ENCODE results near the gene AGXT2.
"Not testable (repeated sequence)": the region's sequence is repeated elsewhere in the genome, so short reads cannot be mapped to it uniquely, and the experiment has no call there.

The AGXT2 gene

DNA sequence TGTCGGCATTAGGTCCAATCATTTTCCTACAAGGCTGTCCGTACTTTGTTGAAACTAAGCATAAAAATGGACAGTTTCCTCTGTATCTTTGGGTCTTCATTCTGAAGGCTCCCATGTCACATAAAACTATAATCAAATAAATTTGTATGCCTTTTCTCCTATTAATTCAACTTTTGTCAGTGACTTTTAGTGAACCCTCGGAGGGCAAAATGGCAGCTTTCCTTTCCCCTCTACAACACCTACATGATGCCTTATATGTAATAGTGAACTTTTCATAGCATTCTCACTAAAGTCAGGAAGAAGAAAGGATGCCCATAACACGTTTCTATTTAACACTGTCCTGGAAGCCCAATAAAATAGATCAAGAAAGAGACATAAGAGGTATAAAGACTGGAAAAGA lies 5.1 kb upstream of the AGXT2 start:
- no peak for DNase-seq (ENCODE audit: low spot score)

DNA sequence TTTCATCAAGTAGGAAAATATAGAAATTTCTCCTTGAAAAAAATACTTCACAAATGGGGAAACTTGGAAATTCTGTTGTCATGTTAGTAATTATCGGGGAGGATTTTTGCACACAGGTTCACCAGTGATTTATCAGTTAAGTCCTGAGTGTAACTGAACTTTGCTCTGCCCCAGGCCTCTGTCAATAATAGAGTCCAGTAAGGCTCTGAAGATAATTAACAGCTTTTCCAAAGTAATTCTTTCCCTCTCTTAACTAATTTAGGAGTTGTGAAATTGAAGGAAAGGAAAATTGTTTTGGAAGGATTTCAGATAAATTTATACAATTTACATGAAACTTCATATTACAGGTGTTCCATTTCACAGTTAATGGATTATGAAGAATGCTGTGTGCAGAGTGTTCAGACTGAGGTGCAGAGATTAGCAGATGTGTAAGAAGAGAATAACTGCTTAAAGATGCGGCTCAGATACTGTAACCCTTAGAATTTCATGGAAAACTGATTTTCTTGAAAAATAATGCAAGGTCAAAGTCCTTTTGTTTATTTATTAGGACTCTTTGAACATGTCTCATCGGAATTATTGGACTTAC lies 2.9 kb upstream of the AGXT2 start:
- DNase-seq (ENCODE audit: low spot score), result no peak

DNA sequence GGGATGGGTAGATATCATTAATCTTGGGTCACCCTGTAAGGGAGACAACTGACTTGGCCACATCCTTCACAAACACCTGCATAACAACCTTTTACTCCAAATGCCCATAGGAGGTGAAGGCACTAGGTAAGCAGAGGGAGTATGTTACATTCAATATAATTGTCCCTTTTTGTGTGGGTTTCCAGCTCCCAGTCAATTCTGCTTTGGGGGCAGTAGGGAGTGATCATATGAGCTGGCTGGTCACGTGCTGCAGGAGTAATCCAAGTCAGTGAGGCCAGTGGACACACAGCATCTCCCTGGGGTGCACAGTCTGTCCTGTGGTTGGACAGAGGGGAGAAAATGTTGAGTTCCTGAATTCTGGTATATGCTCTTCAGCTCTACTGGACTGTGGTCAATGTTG lies 1.2 kb upstream of the AGXT2 start:
- DNase-seq (ENCODE audit: low spot score), result no peak

DNA sequence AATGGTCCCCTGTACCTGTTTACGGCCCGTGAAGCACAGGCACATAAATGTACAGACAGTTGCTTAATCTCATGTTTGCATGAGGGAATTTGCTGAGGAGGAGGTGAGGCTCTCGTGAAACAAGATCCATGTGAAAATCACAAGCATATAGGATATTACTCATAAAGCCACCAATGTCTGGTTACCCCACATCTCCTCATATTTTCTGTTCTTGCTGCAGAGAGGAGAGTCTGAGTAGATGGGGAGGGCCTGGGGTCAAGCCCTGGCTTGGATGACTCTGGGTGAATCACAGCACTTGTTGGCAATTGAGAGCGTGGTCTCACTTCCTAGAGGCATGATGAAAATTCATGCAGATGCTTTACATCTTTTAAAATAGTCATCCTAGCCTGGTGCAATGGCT lies 975 bp downstream of the AGXT2 start:
- no peak for DNase-seq (ENCODE audit: low spot score)

DNA sequence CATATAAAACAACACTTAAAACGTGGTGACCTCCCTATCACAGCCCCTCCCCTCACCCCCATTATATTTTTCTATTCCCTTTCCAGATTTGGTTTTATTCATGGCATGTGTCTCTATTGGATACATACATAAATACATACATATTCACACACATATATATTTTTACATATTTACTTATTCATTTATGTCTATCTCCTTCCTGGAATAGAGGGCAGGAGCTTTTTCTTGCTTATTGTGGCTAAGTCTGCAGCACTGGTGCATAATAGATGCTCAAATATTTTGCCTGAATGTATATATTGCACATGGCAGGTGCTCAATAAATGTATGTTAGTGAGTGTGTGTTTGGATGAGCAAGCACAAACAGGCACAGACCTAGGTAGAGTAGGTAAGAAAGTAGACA lies 2.5 kb downstream of the AGXT2 start:
- DNase-seq (ENCODE audit: low spot score), result no peak

DNA sequence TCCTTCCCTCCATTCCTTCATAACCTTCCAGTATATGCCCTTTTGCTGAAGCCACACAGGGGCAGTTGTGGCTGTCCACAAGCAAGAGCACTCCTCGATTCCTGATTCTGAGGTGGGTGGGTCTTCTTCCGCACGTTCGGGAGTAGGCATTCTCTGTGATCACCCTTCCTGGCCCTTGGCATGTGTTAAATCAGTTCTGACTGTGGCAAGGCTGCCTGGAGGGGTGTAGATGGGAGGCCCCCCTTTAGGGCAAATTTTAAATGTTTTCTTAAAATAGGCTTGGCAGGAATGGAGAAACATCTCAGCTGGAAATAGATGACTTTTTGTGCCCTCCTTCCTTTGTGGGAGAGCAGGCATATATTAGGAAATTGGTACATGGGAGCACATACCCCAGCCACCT lies 3.1 kb downstream of the AGXT2 start:
- no peak for DNase-seq (ENCODE audit: low spot score)

DNA sequence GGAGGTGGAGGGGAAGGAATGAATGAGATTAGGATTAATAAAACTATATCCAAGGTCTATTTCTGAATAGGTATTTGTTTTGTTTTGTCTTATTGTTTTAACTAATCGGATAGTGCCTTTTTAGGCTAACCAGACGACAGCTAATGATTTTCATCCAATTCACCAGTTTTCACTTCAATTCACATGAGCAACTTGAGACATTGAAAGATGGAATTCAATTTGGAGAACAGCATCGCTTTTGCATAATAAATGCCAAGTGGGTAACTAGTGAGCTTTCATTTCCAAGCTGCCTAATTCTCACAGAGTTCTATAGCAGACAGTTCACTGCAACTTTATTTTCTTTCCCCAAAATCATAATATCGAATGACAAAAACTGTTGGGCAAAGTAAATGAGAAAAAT lies 5.0 kb downstream of the AGXT2 start:
- DNase-seq (ENCODE audit: low spot score), result no peak

DNA sequence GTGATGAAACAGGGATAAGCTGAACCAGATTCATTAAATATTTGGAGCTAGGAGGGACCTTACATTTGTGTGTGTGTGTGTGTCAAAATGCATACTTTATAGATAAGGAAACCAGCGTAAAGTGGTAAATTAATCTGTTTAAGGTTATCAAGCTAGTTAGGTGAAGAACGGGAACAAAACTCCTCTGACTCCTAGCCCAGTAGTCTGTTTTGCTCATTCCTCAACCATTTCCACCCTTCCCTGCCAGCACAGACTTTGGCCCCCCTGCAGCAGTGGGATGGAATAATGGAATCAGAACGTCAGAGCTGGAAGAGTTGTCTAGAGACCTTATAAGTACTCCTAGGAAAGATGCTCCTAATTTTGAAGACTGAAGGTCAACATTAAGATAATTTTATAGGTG lies 6.5 kb downstream of the AGXT2 start:
- DNase-seq (ENCODE audit: low spot score), result no peak

DNA sequence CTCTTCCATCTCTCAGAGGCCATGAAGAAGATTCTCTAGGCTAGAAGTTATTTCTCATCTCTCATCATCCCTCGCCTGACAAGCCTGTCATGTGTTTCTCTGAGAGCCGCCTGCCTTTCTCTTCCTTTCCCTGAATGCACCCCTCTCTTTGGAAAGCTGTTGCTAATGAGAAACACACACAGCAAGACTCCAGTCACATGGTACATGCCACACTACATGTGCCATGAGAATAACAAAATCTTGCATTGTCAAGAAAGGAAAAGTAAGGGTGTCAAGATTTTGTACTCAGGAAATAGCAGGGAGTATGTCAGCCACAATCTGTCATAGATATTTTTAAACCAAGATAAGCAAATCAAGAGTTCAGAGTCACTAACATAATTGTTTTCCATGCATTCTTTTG lies 8.9 kb downstream of the AGXT2 start:
- DNase-seq (ENCODE audit: low spot score), result no peak

DNA sequence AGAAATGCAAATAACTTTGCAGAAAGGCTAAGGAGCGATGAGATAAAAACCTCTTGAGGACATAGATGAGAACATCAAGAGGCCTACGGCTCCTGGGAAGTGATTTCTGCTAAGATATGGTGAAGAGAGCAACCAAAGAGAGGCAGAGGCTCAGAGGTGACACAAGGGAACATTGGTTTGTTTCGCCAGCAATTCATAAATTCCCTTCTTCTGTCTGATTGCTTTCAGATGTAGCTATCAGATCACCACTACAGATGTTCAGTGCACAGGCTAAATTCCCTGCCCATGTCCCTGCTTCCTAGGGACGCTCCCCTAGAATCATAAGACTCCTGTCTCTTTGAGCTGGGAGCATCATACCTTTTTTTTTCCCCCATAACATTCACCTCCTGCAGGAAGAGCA lies 11.2 kb downstream of the AGXT2 start:
- DNase-seq (ENCODE audit: low spot score), result no peak

DNA sequence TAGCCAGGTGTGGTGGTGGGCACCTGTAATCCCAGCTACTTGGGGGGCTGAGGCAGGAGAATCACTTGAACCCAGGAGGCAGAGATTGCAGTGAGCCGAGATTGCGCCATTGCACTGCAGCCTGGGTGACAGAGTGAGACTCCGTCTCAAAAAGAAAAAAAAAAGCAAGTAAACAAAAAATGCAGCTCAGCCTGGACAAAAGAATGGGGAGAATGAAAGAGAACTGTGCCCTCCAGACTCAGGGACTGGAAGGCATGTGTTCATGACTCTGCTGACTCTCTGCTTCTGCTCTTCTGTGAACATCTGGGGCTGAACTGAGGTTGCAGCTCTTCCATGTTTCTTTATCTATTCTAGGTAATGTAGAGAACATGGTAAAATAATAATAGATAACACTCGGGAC lies 11.8 kb downstream of the AGXT2 start:
- not testable (repeated sequence) for DNase-seq (ENCODE audit: low spot score)

DNA sequence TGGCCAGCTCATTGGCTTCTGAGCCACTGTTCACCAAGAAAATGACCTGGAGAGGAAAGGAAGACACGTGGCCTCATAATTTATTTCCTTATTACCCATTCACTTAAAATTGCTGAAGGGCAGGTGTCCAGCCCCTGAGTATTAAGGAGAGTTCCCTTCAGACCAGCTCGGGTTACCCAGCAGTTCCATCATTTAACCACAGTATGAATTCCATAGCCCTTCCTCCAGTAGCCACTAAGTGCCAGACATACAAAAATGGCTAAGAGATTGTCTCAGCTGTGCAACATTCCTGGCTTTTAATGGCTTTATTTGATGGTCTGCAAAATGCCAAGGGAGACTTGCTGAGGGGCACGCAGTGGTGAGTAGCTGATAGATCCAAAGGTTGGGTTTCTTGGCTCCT lies 12.5 kb downstream of the AGXT2 start:
- DNase-seq (ENCODE audit: low spot score), result no peak

DNA sequence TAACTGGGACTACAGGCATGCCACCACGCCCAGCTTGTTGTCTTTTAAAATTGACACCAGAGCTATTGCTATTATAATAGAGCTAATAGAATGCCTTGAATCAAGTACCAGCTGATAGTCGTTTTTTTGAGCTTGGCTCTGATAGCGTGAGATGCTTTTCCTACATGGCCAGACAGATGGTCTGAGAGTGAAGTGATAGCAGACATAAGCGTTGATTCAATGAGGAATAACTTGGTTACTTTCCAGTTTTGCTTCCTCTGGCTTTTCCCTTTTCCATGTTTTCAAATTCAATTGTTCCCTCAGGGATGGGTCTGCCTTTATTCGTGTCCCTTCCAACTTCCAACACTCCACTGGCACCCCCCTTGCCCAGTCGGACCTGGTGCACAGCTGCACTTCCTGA lies 15.4 kb downstream of the AGXT2 start:
- no peak for DNase-seq (ENCODE audit: low spot score)

DNA sequence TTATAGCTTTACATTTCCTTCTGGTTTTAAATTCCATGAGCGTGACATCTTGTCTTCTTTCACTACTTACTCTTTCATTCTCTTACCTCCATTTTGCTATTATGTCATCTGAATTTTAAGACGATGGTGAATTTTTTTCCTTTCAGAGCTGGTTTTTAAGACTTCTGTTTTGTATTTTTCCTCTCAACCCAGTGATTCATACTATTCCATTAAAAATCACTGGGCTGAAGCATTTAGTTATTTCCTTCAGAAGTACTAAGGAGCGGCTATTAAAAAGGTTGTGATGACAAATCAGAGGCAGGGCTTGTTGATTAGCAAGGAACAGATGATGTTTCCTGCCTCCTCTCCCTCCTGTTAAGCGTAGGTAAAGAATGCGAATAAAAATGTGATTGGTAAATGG lies 16.5 kb downstream of the AGXT2 start:
- no peak for DNase-seq (ENCODE audit: low spot score)

DNA sequence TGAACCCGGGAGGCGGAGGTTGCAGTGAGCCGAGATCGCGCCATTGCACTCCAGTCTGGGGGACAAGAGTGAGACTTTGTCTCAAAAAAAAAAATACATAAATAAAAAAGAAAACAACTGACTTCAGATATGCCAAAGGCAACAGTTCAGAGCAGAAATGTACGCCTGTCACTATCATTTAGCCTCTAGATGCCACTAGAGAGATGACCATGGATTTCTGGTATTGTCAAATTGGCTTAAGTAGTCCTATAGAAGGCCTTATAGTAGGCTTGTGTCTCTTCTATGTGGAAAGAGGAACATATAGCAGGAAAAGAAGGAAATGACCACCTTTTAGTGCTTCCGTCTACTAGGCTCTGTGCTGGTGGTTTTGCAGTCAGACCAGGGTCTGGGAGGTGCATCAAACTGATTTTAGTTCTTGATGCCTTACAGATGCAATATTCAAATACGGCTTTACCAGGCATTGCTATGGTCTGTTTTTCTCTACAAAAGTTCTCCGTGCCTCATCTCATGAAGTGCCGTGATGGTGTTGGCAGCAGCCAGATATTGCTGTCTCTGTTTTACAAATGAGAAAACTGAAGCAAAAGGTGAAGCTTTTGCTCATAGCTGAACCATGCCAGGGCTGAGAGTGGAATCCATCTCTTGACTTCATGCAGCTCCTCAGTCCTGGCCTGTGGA lies 17.2 kb downstream of the AGXT2 start:
- DNase-seq (ENCODE audit: low spot score), result no peak

DNA sequence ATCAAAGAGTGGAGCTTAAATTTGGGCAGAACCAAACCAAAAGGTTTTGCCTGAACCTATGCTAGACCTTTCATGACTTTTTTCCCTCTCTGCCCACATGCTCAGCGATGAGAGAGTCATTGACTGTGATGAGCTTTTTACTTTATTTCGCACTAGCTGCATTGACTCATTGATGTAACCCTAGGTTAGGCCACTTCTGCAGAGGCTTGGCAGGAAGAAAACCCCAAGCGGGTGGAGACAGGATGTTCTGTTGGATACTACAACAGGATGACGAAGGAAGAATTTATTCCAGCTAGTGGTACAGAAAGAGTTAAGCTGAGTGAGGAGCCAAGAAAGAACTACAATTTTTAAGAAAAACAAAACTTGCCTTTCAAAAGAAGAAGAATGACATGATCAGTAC lies 18.4 kb downstream of the AGXT2 start:
- DNase-seq (ENCODE audit: low spot score), result no peak

DNA sequence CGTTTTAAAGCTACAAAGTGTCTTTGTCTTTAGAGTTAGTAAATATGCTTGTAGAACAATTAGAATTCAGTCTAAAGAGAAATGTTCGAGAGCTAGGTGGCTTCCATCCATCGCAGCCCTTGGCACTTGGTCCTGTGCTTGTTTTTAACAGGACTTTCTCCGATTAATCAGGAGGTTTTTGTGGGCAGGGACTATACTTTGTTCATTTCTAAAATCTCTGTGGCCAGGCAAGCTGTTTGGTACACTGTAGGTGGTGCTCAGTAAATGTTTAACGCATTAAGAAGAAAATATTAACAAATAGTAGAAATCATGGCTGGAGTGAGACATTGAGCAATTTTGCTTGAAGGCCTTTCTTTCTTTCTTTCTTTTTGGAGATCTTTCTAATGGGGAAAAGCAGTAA lies 20.8 kb downstream of the AGXT2 start:
- DNase-seq (ENCODE audit: low spot score), result no peak

DNA sequence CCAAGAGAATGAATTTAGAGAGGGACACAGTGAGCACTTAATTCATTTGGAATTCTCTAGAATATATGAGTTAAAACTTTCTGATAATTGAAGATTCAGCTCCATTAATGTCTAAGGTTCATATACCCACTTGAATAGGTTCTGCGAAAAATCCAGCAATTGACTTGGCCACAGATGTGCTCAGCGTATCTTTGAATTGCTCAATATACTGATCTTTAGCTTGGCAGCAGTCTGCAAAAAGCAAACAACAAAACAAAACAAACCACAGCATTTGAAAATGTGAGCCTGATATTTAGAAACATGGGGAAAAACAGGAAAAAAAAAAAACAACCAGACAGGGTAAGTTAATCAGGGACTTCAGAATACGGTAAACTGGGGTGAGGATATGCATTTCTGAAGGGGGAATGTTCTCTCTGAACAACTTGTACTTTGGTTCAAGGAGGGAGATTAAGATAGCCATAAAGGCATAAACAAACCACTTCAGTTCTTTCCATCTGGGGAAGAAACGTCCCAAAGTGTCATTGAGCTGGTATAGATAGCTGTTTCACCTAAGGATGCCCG lies 21.4 kb downstream of the AGXT2 start:
- no peak for DNase-seq (ENCODE audit: low spot score)

DNA sequence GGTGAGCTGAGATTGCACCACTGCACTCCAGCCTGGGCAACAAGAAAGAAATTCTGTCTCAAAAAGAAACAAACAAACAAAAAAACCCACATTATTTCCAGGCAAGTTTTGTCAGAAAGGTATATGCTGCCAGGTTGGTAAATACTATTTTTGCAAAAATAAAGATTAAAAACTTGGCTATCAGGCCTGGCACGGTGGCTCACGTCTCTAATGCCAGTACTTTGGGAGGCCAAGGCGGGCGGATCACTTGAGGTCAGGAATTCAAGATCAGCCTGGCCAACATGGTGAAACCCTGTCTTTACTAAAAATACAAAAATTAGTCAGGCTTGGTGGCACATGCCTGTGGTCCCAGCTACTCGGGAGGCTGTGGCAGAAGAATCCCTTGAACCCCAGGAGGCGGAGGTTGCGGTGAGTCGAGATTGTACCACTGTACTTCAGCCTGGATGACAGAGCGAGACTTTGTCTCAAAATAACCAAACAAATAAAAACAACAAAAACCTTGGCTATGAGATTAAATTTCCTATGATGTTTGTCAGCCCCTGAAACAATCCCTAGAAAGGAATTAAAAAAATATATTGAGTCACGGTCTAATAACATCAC lies 22.7 kb downstream of the AGXT2 start:
- no peak for DNase-seq (ENCODE audit: low spot score)

DNA sequence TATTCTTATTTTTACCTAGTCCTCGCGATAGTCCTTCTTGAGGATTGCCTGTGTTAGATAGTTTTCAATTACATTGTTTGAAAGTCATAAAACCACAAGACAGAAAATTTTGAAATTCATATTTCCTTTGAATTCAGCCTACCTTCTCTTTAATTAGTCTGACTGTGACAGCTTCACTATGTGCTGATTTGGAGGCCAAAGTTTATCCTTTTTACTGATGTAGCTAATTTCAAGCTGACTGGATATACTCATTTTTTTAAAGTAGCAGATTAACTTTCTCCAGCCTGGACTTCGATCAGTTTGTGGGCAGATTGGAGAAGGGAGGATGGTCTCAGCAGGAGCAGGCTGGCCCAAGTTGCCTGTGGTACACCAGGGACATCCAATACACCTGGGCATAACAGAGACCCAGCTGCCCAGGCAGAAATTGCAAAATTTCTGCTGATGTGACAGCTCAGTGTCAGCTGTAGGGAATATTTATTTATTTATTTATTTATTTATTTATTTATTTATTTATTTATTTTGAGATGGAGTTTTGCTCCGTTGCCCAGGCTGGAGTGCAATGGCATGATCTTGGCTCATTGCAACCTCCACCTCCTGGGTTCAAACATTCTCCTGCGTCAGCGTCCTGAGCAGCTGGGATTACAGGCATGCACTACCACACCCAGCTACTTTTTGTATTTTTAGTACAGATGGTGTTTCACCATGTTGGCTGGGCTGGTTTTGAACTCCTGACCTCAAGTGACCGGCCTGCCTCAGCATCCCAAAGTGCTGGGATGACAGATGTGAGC lies 24.2 kb downstream of the AGXT2 start:
- no peak for DNase-seq (ENCODE audit: low spot score)

DNA sequence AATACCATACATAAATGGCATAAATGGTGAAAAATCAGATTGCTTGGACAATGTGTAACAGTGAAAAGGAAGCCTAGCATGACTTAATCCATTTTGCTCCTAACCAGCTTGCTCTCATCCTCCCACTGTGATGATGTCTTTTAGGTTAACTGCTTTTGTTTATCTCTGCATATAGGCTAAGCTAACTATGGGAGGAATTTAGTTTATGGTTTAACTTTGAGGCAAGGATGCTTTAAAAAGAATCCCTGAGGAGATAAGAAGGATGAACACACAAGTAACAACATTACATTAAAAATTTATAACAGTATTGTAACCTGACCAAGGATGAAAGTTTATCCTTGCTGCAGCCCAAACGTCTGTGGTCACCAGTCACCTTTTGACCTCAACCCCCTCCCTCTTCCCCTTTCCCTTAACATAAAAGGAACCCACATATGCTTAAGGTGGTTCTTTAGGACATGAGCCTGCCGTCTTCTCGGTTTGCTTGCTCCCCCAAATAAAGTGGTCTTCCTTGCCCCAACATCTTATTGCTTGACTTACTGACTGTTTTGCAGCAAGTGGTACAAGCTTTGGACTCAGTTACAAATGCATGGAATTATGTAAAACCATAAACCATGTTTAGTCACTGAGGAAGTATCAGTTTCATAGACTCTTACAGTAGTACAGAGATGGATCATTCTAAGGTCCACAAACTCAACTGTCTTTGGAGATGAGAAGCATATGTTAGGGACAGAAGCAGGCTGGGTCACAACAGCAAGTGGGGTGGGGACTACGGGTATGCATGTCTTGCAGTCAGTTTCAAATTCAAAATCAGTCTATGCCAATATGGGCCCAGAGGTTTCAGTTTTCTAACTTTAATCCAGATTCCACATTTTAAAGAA lies 31.3 kb downstream of the AGXT2 start:
- DNase-seq (ENCODE audit: low spot score), result no peak

DNA sequence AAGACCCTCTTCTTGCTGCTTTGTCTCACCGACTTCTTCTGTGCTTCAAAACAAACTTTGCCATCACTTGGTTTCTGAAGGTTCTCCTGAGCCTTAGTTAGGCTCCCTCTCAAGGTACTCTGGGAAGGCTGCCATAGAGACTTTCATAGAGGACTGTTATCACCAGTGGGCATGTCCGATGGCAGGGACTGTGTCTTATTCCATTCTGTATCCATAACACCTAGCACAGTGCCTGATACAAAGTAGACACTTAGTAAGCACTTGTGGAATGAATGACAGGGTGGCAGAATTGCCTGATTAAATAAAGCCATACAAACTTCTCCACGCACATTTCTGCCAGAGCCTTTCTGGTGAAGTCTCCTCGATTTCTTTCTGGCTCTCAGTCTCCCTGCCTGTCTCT lies 32.7 kb downstream of the AGXT2 start:
- DNase-seq (ENCODE audit: low spot score), result no peak

Data from CD4-positive, alpha-beta T cell treated with Interleukin-2 at 100 ng/mL for 4 hours (primary cell).